ENCODE data around the gene GPR25.

Gene GPR25

GRCh38 chr1:200861937-200862647, 10.7 kb upstream of the GPR25 start:
- no peaks in the 10 kb centered on the region for H3K36me3 ChIP-seq (replicated peaks; ENCODE audit: insufficient read depth, low read length)
- H3K9me2 ChIP-seq (replicated peaks; ENCODE audit: insufficient read depth, low read length) = no peaks in the 10 kb centered on the region
- H3K4me1 ChIP-seq (ENCODE audit: low read length) = peaks cover 38% of the 10 kb centered on the region
- TF ChIP-seq EZH2phosphoT487 (IDR thresholded peaks at IDR 0.05; ENCODE audit: low read length) (no peak), EZH2 (optimal IDR thresholded peaks at IDR 0.05; ENCODE audit: low read depth, low read length) (no peak), CTCF (IDR thresholded peaks at IDR 0.05; ENCODE audit: low read length) (no peak)
- H3K4me3 ChIP-seq (ENCODE audit: low read length) = no peak overlapping the region
- H3K79me2 ChIP-seq (ENCODE audit: low read length) = no peaks in the 10 kb centered on the region
- H3K27me3 ChIP-seq (replicated peaks; ENCODE audit: insufficient read depth, low read length) = no peaks in the 10 kb centered on the region
- no peak overlapping the region for H2AFZ ChIP-seq (ENCODE audit: low read length)
- peak overlapping the region; percentile 8; the same call in 1 of the 2 replicates for H3K4me2 ChIP-seq (ENCODE audit: low read depth, low read length)
- peaks cover 28% of the 10 kb centered on the region for H3F3A ChIP-seq (ENCODE audit: insufficient read depth, low read length)
- H3K9me3 ChIP-seq (replicated peaks; ENCODE audit: insufficient read depth, low read length) = no peaks in the 10 kb centered on the region
- H3K27ac ChIP-seq (ENCODE audit: low read length) = peak overlapping the region; percentile 42; the same call in 1 of the 2 replicates
- DNase-seq = peak; percentile 53
- no peaks in the 10 kb centered on the region for H4K20me1 ChIP-seq (ENCODE audit: insufficient read depth, low read length)
- peak overlapping the region; percentile 5; the same call in 1 of the 2 replicates for H3K9ac ChIP-seq (ENCODE audit: low read length)

- H3F3A ChIP-seq (ENCODE audit: insufficient read depth, low read length) = peaks cover 36% of the 10 kb centered on the region
- H3K9me3 ChIP-seq (replicated peaks; ENCODE audit: insufficient read depth, low read length) = no peaks in the 10 kb centered on the region
- peak; percentile 29 for DNase-seq
- no peaks in the 10 kb centered on the region for H3K79me2 ChIP-seq (ENCODE audit: low read length)
- TF ChIP-seq CTCF (IDR thresholded peaks at IDR 0.05; ENCODE audit: low read length) (no peak), EZH2phosphoT487 (IDR thresholded peaks at IDR 0.05; ENCODE audit: low read length) (no peak), EZH2 (optimal IDR thresholded peaks at IDR 0.05; ENCODE audit: low read depth, low read length) (no peak)
- no peaks in the 10 kb centered on the region for H3K9me2 ChIP-seq (replicated peaks; ENCODE audit: insufficient read depth, low read length)
- peaks cover 45% of the 10 kb centered on the region for H3K4me1 ChIP-seq (ENCODE audit: low read length)
- no peaks in the 10 kb centered on the region for H3K36me3 ChIP-seq (replicated peaks; ENCODE audit: insufficient read depth, low read length)
- H3K9ac ChIP-seq (ENCODE audit: low read length) = peak overlapping the region; percentile 5; the same call in 1 of the 2 replicates
- no peaks in the 10 kb centered on the region for H3K27me3 ChIP-seq (replicated peaks; ENCODE audit: insufficient read depth, low read length)
- H3K27ac ChIP-seq (ENCODE audit: low read length) = peak overlapping the region; percentile 42; the same call in 1 of the 2 replicates
- no peaks in the 10 kb centered on the region for H4K20me1 ChIP-seq (ENCODE audit: insufficient read depth, low read length)
- no peak overlapping the region for H2AFZ ChIP-seq (ENCODE audit: low read length)
- peak overlapping the region; percentile 8; the same call in 1 of the 2 replicates for H3K4me2 ChIP-seq (ENCODE audit: low read depth, low read length)
- no peak overlapping the region for H3K4me3 ChIP-seq (ENCODE audit: low read length)
Observed at GRCh38 chr1:200862713-200863415, 9.9 kb upstream of the GPR25 start.

GRCh38 chr1:200866116-200866515, 6.7 kb upstream of the GPR25 start:
- peaks cover 61% of the 10 kb centered on the region for H3K4me1 ChIP-seq (ENCODE audit: low read length)
- no peaks in the 10 kb centered on the region for H3K9me3 ChIP-seq (replicated peaks; ENCODE audit: insufficient read depth, low read length)
- H3F3A ChIP-seq (ENCODE audit: insufficient read depth, low read length) = peaks cover 42% of the 10 kb centered on the region
- H3K9me2 ChIP-seq (replicated peaks; ENCODE audit: insufficient read depth, low read length) = no peaks in the 10 kb centered on the region
- peak overlapping the region; percentile 34 for H3K4me3 ChIP-seq (ENCODE audit: low read length)
- peak overlapping the region; percentile 91 for H3K27ac ChIP-seq (ENCODE audit: low read length)
- TF ChIP-seq CTCF (IDR thresholded peaks at IDR 0.05; ENCODE audit: low read length) (no peak), EZH2 (optimal IDR thresholded peaks at IDR 0.05; ENCODE audit: low read depth, low read length) (no peak), EZH2phosphoT487 (IDR thresholded peaks at IDR 0.05; ENCODE audit: low read length) (no peak)
- H2AFZ ChIP-seq (ENCODE audit: low read length) = no peak overlapping the region
- H3K27me3 ChIP-seq (replicated peaks; ENCODE audit: insufficient read depth, low read length) = no peaks in the 10 kb centered on the region
- H3K36me3 ChIP-seq (replicated peaks; ENCODE audit: insufficient read depth, low read length) = no peaks in the 10 kb centered on the region
- peak overlapping the region; percentile 79 for H3K4me2 ChIP-seq (ENCODE audit: low read depth, low read length)
- H3K9ac ChIP-seq (ENCODE audit: low read length) = peak overlapping the region; percentile 52
- no peak for DNase-seq
- no peaks in the 10 kb centered on the region for H4K20me1 ChIP-seq (ENCODE audit: insufficient read depth, low read length)
- H3K79me2 ChIP-seq (ENCODE audit: low read length) = no peaks in the 10 kb centered on the region
